ENCODE data around the gene BARHL1.

Gene BARHL1

DNA sequence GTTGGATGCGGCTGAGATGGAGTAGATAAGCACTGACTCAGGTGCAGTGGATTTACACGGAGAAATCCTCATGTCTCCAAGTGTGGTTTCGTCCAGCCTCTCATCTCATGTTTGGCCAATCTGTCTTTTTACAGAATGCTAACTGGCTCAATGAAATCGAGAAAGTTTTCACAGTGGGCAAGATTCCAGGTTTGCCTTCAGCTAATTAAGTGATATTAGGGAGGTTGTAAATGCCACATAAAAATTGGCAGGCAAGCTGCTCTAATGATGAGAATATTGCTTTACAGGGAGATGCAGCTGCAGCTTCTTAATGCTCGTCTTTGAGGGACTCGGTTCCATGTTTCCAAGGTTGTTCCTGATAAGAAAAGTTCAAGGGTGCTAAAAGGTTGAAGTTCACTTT is 23.7 kb downstream of the BARHL1 start:
- no peak overlapping the region for H3K4me3 ChIP-seq (ENCODE audit: low read length)
- TF ChIP-seq, protein P1, sequence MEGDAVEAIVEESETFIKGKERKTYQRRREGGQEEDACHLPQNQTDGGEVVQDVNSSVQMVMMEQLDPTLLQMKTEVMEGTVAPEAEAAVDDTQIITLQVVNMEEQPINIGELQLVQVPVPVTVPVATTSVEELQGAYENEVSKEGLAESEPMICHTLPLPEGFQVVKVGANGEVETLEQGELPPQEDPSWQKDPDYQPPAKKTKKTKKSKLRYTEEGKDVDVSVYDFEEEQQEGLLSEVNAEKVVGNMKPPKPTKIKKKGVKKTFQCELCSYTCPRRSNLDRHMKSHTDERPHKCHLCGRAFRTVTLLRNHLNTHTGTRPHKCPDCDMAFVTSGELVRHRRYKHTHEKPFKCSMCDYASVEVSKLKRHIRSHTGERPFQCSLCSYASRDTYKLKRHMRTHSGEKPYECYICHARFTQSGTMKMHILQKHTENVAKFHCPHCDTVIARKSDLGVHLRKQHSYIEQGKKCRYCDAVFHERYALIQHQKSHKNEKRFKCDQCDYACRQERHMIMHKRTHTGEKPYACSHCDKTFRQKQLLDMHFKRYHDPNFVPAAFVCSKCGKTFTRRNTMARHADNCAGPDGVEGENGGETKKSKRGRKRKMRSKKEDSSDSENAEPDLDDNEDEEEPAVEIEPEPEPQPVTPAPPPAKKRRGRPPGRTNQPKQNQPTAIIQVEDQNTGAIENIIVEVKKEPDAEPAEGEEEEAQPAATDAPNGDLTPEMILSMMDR (IDR thresholded peaks at IDR 0.05; ENCODE audit: low read depth, low read length), result no peak
- no peak for TF ChIP-seq EZH2phosphoT487 (IDR thresholded peaks at IDR 0.05; ENCODE audit: low read depth)
- no peak overlapping the region for H2AFZ ChIP-seq (ENCODE audit: low read depth, low read length)
- H3K36me3 ChIP-seq (replicated peaks; ENCODE audit: low read depth, low read length), result peaks cover 43% of the 10 kb centered on the region
- H3K9ac ChIP-seq (ENCODE audit: low read length), result no peak overlapping the region
- no peak overlapping the region for H3K27ac ChIP-seq (ENCODE audit: low read length)
- no peaks in the 10 kb centered on the region for H4K20me1 ChIP-seq (ENCODE audit: insufficient read depth, low read length)
- no peaks in the 10 kb centered on the region for H3K4me1 ChIP-seq (ENCODE audit: low read length)
- no peak overlapping the region for H3K4me2 ChIP-seq (ENCODE audit: low read length)
- H3K9me3 ChIP-seq (ENCODE audit: insufficient read depth, low read length), result no peaks in the 10 kb centered on the region
- H3K79me2 ChIP-seq (ENCODE audit: low read length), result no peaks in the 10 kb centered on the region
- H3K27me3 ChIP-seq (ENCODE audit: low read depth, low read length), result no peaks in the 10 kb centered on the region

DNA sequence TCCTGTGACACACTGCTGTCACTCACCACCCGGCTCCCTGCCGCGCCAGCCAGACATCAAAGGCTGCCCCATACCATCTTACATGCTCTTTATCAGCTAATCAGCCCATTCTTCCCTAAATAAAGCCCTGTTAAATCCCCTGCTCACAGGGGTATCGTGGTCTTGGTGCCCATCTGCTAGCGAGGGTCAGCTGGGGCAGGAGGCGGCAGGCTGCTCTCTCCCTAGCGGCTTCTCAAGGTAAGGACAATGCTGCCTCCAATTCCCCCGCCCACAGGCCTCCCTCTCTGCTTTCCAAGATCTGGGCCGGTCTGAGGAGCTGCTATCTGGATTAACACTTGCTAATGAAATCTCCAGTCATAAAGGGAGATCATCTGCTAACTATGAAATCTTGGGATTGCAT is 26.8 kb downstream of the BARHL1 start:
- Histone ChIP-seq H2AFZ (ENCODE audit: low read depth, low read length) (no peak overlapping the region), H3K4me2 (ENCODE audit: low read length) (no peak overlapping the region), H4K20me1 (ENCODE audit: insufficient read depth, low read length) (no peaks in the 10 kb centered on the region), H3K27ac (ENCODE audit: low read length) (no peak overlapping the region), H3K79me2 (ENCODE audit: low read length) (no peaks in the 10 kb centered on the region), H3K27me3 (ENCODE audit: low read depth, low read length) (no peaks in the 10 kb centered on the region), H3K9me3 (ENCODE audit: insufficient read depth, low read length) (no peaks in the 10 kb centered on the region), H3K36me3 (replicated peaks; ENCODE audit: low read depth, low read length) (peaks cover 47% of the 10 kb centered on the region), H3K4me1 (ENCODE audit: low read length) (no peaks in the 10 kb centered on the region), H3K4me3 (ENCODE audit: low read length) (no peak overlapping the region), H3K9ac (ENCODE audit: low read length) (no peak overlapping the region)
- no peak for TF ChIP-seq EZH2phosphoT487 (IDR thresholded peaks at IDR 0.05; ENCODE audit: low read depth)
- TF ChIP-seq, protein P1 (IDR thresholded peaks at IDR 0.05; ENCODE audit: low read depth, low read length), result no peak

DNA sequence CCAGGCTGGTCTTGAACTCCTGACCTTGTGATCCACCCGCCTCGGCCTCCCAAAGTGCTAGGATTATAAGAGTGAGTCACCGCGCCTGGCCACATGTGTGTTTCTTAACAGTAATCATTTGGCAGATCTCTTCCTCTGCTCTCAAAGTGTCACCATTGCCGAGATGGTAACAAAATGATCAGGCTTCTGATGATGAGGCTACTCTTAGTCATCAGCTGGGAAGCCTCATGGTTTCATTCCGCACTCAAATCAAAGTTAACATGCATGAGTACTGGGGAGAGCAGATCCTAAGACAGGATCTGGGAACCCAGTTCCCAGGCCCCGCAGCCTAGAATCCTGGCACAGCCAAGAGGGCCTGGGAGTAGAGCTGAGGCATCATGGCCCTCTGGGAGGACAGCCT is 27.4 kb downstream of the BARHL1 start:
- TF ChIP-seq, protein P1 (IDR thresholded peaks at IDR 0.05; ENCODE audit: low read depth, low read length), result no peak
- peaks cover 50% of the 10 kb centered on the region for H3K36me3 ChIP-seq (replicated peaks; ENCODE audit: low read depth, low read length)
- H3K4me3 ChIP-seq (ENCODE audit: low read length), result no peak overlapping the region
- no peaks in the 10 kb centered on the region for H3K4me1 ChIP-seq (ENCODE audit: low read length)
- no peak overlapping the region for H3K4me2 ChIP-seq (ENCODE audit: low read length)
- H4K20me1 ChIP-seq (ENCODE audit: insufficient read depth, low read length), result no peaks in the 10 kb centered on the region
- no peak overlapping the region for H3K9ac ChIP-seq (ENCODE audit: low read length)
- no peaks in the 10 kb centered on the region for H3K9me3 ChIP-seq (ENCODE audit: insufficient read depth, low read length)
- no peak overlapping the region for H3K27ac ChIP-seq (ENCODE audit: low read length)
- H2AFZ ChIP-seq (ENCODE audit: low read depth, low read length), result no peak overlapping the region
- no peaks in the 10 kb centered on the region for H3K27me3 ChIP-seq (ENCODE audit: low read depth, low read length)
- no peaks in the 10 kb centered on the region for H3K79me2 ChIP-seq (ENCODE audit: low read length)

DNA sequence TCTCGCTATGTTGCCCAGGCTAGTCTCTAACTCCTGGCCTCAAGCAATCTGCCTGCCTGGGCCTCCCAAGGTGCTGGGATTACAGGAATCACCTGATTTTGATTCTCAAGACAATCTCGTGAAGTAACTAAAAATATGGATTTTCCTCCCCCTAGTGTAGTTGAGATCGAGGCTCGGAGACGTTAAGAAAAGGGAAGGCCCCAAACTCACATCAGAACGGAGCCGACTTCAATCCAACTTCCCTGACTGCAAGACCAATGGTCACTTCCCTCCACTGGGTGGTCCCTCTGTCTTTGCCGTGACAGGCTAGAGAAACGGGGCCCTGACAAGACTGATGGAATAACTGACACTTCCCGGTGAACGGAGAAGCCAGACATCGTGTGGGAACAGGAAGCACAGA is 28.3 kb downstream of the BARHL1 start:
- Histone ChIP-seq H3K36me3 (replicated peaks; ENCODE audit: low read depth, low read length) (peaks cover 52% of the 10 kb centered on the region), H3K79me2 (ENCODE audit: low read length) (no peaks in the 10 kb centered on the region), H3K27ac (ENCODE audit: low read length) (no peak overlapping the region), H3K4me1 (ENCODE audit: low read length) (no peaks in the 10 kb centered on the region), H3K4me2 (ENCODE audit: low read length) (no peak overlapping the region), H4K20me1 (ENCODE audit: insufficient read depth, low read length) (no peaks in the 10 kb centered on the region), H3K27me3 (ENCODE audit: low read depth, low read length) (no peaks in the 10 kb centered on the region), H3K9ac (ENCODE audit: low read length) (no peak overlapping the region), H3K4me3 (ENCODE audit: low read length) (no peak overlapping the region), H2AFZ (ENCODE audit: low read depth, low read length) (no peak overlapping the region), H3K9me3 (ENCODE audit: insufficient read depth, low read length) (no peaks in the 10 kb centered on the region)
- TF ChIP-seq EZH2phosphoT487 (IDR thresholded peaks at IDR 0.05; ENCODE audit: low read depth), result no peak
- TF ChIP-seq, protein P1 (IDR thresholded peaks at IDR 0.05; ENCODE audit: low read depth, low read length), result no peak
